Right lobe of liver (tissue), 6 donors: ENCODE results near the gene ZNF470. TPM values are rescaled to one million over a fixed set of nuclear protein-coding genes. Genes with fewer than 3 reads are reported as not detected.

Source experiments
- ATAC-seq, 4 donors: fragments of 200-7000 bp; cut with Tn5 transposase; one replicate each; pipeline ENCODE4 v1.9.1; 2020; ENCODE audit warnings: mild to moderate bottlenecking in 4 of 4, moderate library complexity in 4 of 4
- DNase-seq, 3 donors: peaks; one replicate each; pipeline ENCODE4 v3.0.0-alpha.2; 2020
- H3K27ac ChIP-seq, 3 donors: fragments of 200-600 bp; one replicate each; pipeline ENCODE4 v1.8.0; 2022
- H3K27me3 ChIP-seq, 2 donors: fragments of 200-600 bp; one replicate each; pipeline ENCODE4 v1.8.0; 2022
- H3K36me3 ChIP-seq, 4 donors: fragments of 200-600 bp; sonication (generic) in 1 of 4; one replicate each; pipeline versions ENCODE4 v1.5.1 to v1.8.0; 2017 to 2022; ENCODE audit warnings: control low read depth in 1 of 4
- H3K4me1 ChIP-seq, 4 donors: fragments of 200-600 bp; sonication (generic) in 1 of 4; one replicate each; pipeline versions ENCODE4 v1.5.1 to v1.8.0; 2017 to 2022; ENCODE audit warnings: control low read depth in 1 of 4
- H3K4me3 ChIP-seq, 3 donors: fragments of 200-600 bp; one replicate each; pipeline ENCODE4 v1.8.0; 2022
- H3K9me3 ChIP-seq, 4 donors: fragments of 200-600 bp; sonication (generic) in 1 of 4; one replicate each; pipeline versions ENCODE4 v1.5.1 to v1.8.0; 2017 to 2022; ENCODE audit warnings: control low read depth in 1 of 4
- CTCF ChIP-seq, 4 donors: fragments of 200-600 bp in 3 of 4; fragments of 450-650 bp in 1 of 4; IDR thresholded peaks; one replicate each; pipeline versions ENCODE4 v1.5.1 to v1.8.0; 2016 to 2022; ENCODE audit warnings: antibody characterized with exemption in 4 of 4, mild to moderate bottlenecking in 2 of 4
- POLR2A ChIP-seq: fragments of 450-650 bp; IDR thresholded peaks from one replicate; pipeline ENCODE4 v1.6.1; 2017; ENCODE audit warnings: antibody characterized with exemption, mild to moderate bottlenecking
- WGBS: methylation state at CpG from one replicate; pipeline ENCODE4 v1.1.6; 2018; ENCODE audit warnings: low coverage, low lambda C conversion rate; ENCODE audit not compliant: insufficient coverage; ENCODE audit errors: missing lambda C conversion rate; 5-methylcytosine and 5-hydroxymethylcytosine counted together
- intact Hi-C, 2 donors: fragments of 100-400 bp; cut with DNase I; formaldehyde crosslinking; loops; one replicate each; pipeline versions ENCODE4 v1.11.2 to v1.14.1; 2022
- total RNA-seq, 6 experiments: library from RNA; depleted of rRNA in 2 of 6; stranded (reverse); fragments of >200 nt in 2 of 6; fragmentation: NEBNext Ultra II Directional in 3 of 6; extraction: Animal tissue kit (Norgen Biotek cat#: 25700) in 3 of 6; gene quantifications; one replicate each; pipeline versions ENCODE4 v1.1.0 to v1.2.4, GENCODE V29; 2016 to 2023
- donor health status: DM: no; HTN: yes; CAD: no.
- donor health status: DM: no; HTN: no; CAD: no.
- donor health status: DM: no; HTN: no; CAD: no.
- donor health status: DM: no; HTN: yes; CAD: no.
- donor health status: DM: no; HTN: yes; CAD: no.

ZNF470 gene
- total RNA-seq, 6 experiments from 2014 or later = 1.2 to 5.7 (median 2.9) TPM

GRCh38 chr19:56562766-56563165 is 4.5 kb upstream of the ZNF470 start:
- H3K36me3 ChIP-seq = no peaks in the 10 kb centered on the region
- ATAC-seq = no peak
- no peak overlapping the region for H3K27ac ChIP-seq
- WGBS = 95% methylated on average over 2 of the region's 2 CpGs
- H3K27me3 ChIP-seq = no peaks in the 10 kb centered on the region
- no peak for DNase-seq
- H3K4me3 ChIP-seq = no peak overlapping the region
- intact Hi-C loops = no loop called here
- peaks cover 0 to under 1% (median 0%) of the 10 kb centered on the region in 4 donors for H3K4me1 ChIP-seq
- peaks cover 0 to 65% (median 14%) of the 10 kb centered on the region in 4 donors for H3K9me3 ChIP-seq
- TF ChIP-seq POLR2A = no peak
- TF ChIP-seq CTCF (IDR thresholded peaks at IDR 0.05) = no peak

- H3K9me3 ChIP-seq = peaks cover 0 to 56% (median 10%) of the 10 kb centered on the region in 4 donors
- H3K27ac ChIP-seq = peak overlapping the region in 2 of 3 donors; percentile 56 to 59
- peak overlapping the region; percentile 92 to 95 (median 95) for H3K4me3 ChIP-seq
- intact Hi-C loops = no loop called here
- peaks cover 0 to 21% (median 6%) of the 10 kb centered on the region in 4 donors for H3K36me3 ChIP-seq
- no peak for TF ChIP-seq CTCF (IDR thresholded peaks at IDR 0.05)
- no peak for TF ChIP-seq POLR2A
- ATAC-seq (peak; percentile 48 to 58 (median 54)), DNase-seq (peak in 2 of 3 donors; percentile 51 to 62)
- peaks cover 0 to 8% (median 0%) of the 10 kb centered on the region in 4 donors for H3K4me1 ChIP-seq
- H3K27me3 ChIP-seq = no peaks in the 10 kb centered on the region
- 0% methylated on average over 3 of the region's 23 CpGs for WGBS
These were observed 379 bp upstream of the ZNF470 start for GRCh38 chr19:56566904-56567273.

- Histone ChIP-seq H3K9me3 (peaks cover 0 to 75% (median 30%) of the 10 kb centered on the region in 4 donors), H3K36me3 (peaks cover 0 to 59% (median 9%) of the 10 kb centered on the region in 4 donors), H3K4me1 (peaks cover 0 to 8% (median 0%) of the 10 kb centered on the region in 4 donors), H3K27ac (no peak overlapping the region), H3K27me3 (no peaks in the 10 kb centered on the region), H3K4me3 (no peak overlapping the region)
- TF ChIP-seq CTCF (IDR thresholded peaks at IDR 0.05) (no peak), POLR2A (no peak)
- ATAC-seq = no peak
- WGBS = 50% methylated on average over 2 of the region's 2 CpGs
- intact Hi-C loops = no loop called here
- no peak for DNase-seq
These were observed 5.3 kb downstream of the ZNF470 start for GRCh38 chr19:56572589-56572988.

GRCh38 chr19:56573914-56574313 is 6.6 kb downstream of the ZNF470 start:
- no peak for TF ChIP-seq CTCF (IDR thresholded peaks at IDR 0.05)
- TF ChIP-seq POLR2A = no peak
- DNase-seq = no peak
- ATAC-seq = no peak
- 96% methylated on average over 3 of the region's 3 CpGs for WGBS
- Histone ChIP-seq H3K4me3 (no peak overlapping the region), H3K36me3 (peaks cover 0 to 58% (median 8%) of the 10 kb centered on the region in 4 donors), H3K27ac (no peak overlapping the region), H3K4me1 (no peaks in the 10 kb centered on the region), H3K27me3 (no peaks in the 10 kb centered on the region), H3K9me3 (peaks cover 0 to 88% (median 41%) of the 10 kb centered on the region in 4 donors)
- intact Hi-C loops = no loop called here
